Fibroblast of mammary gland (primary cell): ENCODE measurements around the gene WWC2.

Source experiments
- DNase-seq: peaks from one replicate; pipeline ENCODE4 v3.0.0-alpha.2; 2010; ENCODE audit warnings: low read depth
- H3K4me3 ChIP-seq: 2 replicates; pipeline ENCODE4 v1.5.1; 2011; ENCODE audit warnings: low read depth, mild to moderate bottlenecking, low read length, moderate library complexity; ENCODE audit not compliant: control insufficient read depth
- TF ChIP-seq, protein P1 (sequence below): conservative IDR thresholded peaks from 2 replicates; pipeline ENCODE4 v1.5.1; 2011; ENCODE audit warnings: low read depth, low read length, inconsistent platforms; ENCODE audit not compliant: control insufficient read depth, insufficient read depth

Gene WWC2

DNA sequence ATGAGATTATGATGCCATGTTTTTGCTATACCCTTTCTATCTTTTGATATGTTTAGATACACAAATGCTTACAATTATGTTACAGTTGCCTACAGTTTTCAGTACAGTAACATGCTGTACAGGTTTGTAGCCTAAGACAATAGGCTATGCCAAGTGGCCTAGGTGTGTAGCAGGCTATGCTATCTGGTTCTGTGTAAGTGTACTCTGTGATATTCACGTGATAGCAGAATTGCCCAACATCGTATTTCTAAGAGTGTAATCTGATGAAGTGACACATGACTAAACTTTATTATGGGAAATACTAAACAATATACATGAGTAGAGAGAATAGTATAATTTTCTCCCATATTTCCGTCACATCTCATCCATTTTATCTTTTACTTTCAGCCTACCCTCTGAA lies 124.0 kb downstream of the WWC2 start:
- H3K4me3 ChIP-seq, result no peak overlapping the region
- TF ChIP-seq, protein P1, sequence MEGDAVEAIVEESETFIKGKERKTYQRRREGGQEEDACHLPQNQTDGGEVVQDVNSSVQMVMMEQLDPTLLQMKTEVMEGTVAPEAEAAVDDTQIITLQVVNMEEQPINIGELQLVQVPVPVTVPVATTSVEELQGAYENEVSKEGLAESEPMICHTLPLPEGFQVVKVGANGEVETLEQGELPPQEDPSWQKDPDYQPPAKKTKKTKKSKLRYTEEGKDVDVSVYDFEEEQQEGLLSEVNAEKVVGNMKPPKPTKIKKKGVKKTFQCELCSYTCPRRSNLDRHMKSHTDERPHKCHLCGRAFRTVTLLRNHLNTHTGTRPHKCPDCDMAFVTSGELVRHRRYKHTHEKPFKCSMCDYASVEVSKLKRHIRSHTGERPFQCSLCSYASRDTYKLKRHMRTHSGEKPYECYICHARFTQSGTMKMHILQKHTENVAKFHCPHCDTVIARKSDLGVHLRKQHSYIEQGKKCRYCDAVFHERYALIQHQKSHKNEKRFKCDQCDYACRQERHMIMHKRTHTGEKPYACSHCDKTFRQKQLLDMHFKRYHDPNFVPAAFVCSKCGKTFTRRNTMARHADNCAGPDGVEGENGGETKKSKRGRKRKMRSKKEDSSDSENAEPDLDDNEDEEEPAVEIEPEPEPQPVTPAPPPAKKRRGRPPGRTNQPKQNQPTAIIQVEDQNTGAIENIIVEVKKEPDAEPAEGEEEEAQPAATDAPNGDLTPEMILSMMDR, result no peak
- no peak for DNase-seq

DNA sequence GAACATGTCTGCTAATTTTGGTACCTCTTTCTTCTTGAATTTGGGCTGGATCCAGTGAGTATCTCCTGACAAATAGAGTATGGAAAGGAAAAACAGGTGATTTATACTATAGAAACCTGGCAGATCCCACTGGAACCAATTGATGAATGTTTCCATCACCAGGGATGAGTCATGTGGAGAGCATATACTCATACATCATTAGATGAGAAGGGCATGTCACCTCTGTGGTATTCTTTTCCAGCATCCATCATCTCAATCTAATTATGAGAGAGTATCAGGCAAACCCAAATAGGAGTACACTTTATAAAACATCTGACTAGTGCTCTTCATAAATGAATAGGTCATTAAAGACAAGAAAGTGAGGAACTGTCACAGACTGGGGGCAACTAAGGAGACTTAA lies 130.3 kb downstream of the WWC2 start:
- no peak overlapping the region for H3K4me3 ChIP-seq
- DNase-seq, result peak; percentile 16
- TF ChIP-seq, protein P1, result no peak

DNA sequence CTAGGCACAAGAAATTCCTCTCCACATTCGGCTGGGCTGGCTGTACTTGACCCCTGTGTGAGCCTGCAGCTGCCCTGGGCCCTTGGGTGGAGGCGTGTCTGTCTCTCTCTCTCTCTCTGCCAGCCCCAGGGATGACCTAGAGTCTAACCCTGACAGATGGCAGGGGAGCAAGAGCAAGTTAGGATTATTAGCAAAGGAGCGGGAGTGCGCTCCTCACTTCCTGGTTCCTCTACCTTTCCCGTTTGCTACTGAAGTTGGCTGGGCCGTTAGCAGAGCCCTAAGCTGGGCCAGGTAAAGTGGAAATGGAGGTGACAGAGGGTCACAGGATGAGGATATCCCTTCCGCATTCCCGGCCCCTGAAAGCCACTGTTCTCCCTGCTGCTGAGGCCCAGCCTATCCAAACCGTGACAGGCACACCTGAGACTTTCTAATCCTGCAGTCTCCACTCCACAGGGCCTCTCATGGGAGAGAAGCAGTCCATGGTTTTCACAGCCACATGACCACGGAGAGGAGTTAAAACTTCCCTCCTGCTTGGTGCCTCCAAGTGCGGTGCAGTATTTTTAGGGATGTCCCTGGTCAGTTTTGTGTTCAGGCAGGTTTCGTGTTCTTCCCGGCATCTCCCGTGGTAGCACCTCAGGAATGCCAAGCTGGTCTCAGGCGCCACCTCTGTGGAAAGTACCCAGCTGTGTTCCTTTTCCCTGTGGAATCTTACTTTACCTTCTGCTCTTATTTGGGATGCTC lies 141.7 kb downstream of the WWC2 start:
- no peak for DNase-seq
- TF ChIP-seq, protein P1, result no peak
- H3K4me3 ChIP-seq, result no peak overlapping the region

DNA sequence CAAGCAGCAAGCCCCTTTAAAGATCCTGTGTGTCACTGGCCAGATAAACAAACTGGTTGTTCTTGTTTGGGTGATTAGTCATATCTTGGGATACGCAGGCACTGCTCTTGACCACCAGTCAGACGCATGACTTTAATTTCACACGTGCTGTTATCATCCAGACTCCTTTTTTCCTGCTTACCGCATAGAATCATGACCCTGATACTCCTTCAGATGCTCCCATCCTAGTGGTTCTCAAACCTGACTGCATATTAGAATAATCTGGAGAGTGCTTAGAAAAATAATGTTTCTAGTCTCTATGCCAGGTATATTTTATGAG lies 142.2 kb downstream of the WWC2 start:
- H3K4me3 ChIP-seq, result no peak overlapping the region
- TF ChIP-seq, protein P1, result no peak
- DNase-seq, result peak; percentile 94

- H3K4me3 ChIP-seq, result no peak overlapping the region
- DNase-seq, result no peak
- TF ChIP-seq, protein P1, result no peak
Observed at GRCh38 chr4:183241721-183242151, 142.7 kb downstream of the WWC2 start.

- no peak for DNase-seq
- no peak overlapping the region for H3K4me3 ChIP-seq
- TF ChIP-seq, protein P1, result no peak
Observed at GRCh38 chr4:183242291-183242690, 143.2 kb downstream of the WWC2 start.

- TF ChIP-seq, protein P1, result no peak
- H3K4me3 ChIP-seq, result no peak overlapping the region
- no peak for DNase-seq
Observed at GRCh38 chr4:183244019-183244418, 145.0 kb downstream of the WWC2 start.
